Astrocyte of the spinal cord (primary cell): ENCODE data around the gene PLEKHA6.

Source experiments
- DNase-seq: peaks from one replicate; pipeline ENCODE4 v3.0.0; 2011; ENCODE audit warnings: low read depth, low spot score
- H3K4me3 ChIP-seq: 2 replicates; pipeline ENCODE4 v1.5.1; 2011; ENCODE audit warnings: low read depth, mild to moderate bottlenecking, low read length, moderate library complexity
- CTCF ChIP-seq: IDR thresholded peaks from 2 replicates; pipeline ENCODE4 v1.5.1; 2012; ENCODE audit warnings: low read depth, mild to moderate bottlenecking, low read length, inconsistent platforms
- in situ Hi-C: cut with HindIII; loops from 2 replicates; pipeline ENCODE4 v1.10.0; 2017; ENCODE audit warnings: low sequenced_read_pairs

Gene PLEKHA6

GRCh38 chr1:204339541-204339940 lies 20.2 kb downstream of the PLEKHA6 start:
- in situ Hi-C loops: no loop called here
- H3K4me3 ChIP-seq: no peak overlapping the region
- TF ChIP-seq CTCF: no peak
- DNase-seq: no peak

GRCh38 chr1:204338997-204339396 lies 20.7 kb downstream of the PLEKHA6 start:
- no peak overlapping the region for H3K4me3 ChIP-seq
- in situ Hi-C loops: no loop called here
- no peak for TF ChIP-seq CTCF
- DNase-seq: no peak

GRCh38 chr1:204338360-204338759 lies 21.4 kb downstream of the PLEKHA6 start:
- no peak for DNase-seq
- in situ Hi-C loops: no loop called here
- no peak overlapping the region for H3K4me3 ChIP-seq
- no peak for TF ChIP-seq CTCF

- in situ Hi-C loops: no loop called here
- no peak overlapping the region for H3K4me3 ChIP-seq
- TF ChIP-seq CTCF: no peak
- no peak for DNase-seq
Observed at GRCh38 chr1:204337583-204337982, 22.1 kb downstream of the PLEKHA6 start.

GRCh38 chr1:204337036-204337429 lies 22.7 kb downstream of the PLEKHA6 start:
- no peak overlapping the region for H3K4me3 ChIP-seq
- DNase-seq: no peak
- no peak for TF ChIP-seq CTCF
- in situ Hi-C loops: no loop called here

GRCh38 chr1:204336421-204337035 lies 23.2 kb downstream of the PLEKHA6 start:
- in situ Hi-C loops: no loop called here
- no peak for TF ChIP-seq CTCF
- DNase-seq: no peak
- no peak overlapping the region for H3K4me3 ChIP-seq

GRCh38 chr1:204335533-204335932 lies 24.2 kb downstream of the PLEKHA6 start:
- in situ Hi-C loops: no loop called here
- H3K4me3 ChIP-seq: no peak overlapping the region
- no peak for TF ChIP-seq CTCF
- DNase-seq: no peak
